NOMO-1 treated with dmso at 0.1 percent for 144 hours (cell line): ENCODE data around the gene PIK3CG.
"Not testable (repeated sequence)": the region's sequence is repeated elsewhere in the genome, so short reads cannot be mapped to it uniquely, and the experiment has no call there.

ENCODE experiments used
- DNase-seq: peaks from one replicate; lab custom pipeline; 2025; ENCODE audit not compliant: unreplicated experiment; lab: John Stamatoyannopoulos, UW

The PIK3CG gene

GRCh38 chr7:106936236-106936635 is 71.2 kb downstream of the PIK3CG start:
- DNase-seq = no peak

GRCh38 chr7:106938122-106938521 is 73.0 kb downstream of the PIK3CG start:
- DNase-seq = not testable (repeated sequence)

DNA sequence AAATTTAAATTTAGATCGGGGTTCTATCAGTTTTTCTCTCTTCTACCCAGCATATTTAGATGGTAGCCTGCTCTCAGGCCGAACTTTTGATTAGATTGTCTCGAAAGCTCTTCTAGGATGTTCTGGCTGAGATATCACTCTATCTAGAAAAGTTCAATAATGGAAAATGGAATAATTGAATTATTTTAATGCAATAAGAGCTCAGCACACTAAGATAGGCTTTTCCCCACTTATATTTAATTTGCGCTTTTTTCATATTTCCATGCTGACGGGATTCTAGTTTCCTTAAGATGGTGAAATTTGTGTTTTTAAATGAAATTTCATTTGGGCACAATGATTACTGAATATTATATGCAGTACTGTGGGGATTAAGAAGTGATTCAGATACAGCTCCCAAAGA is 73.7 kb downstream of the PIK3CG start:
- DNase-seq = no peak

- no peak for DNase-seq
Measured at GRCh38 chr7:106944035-106944665, 79.1 kb downstream of the PIK3CG start.

DNA sequence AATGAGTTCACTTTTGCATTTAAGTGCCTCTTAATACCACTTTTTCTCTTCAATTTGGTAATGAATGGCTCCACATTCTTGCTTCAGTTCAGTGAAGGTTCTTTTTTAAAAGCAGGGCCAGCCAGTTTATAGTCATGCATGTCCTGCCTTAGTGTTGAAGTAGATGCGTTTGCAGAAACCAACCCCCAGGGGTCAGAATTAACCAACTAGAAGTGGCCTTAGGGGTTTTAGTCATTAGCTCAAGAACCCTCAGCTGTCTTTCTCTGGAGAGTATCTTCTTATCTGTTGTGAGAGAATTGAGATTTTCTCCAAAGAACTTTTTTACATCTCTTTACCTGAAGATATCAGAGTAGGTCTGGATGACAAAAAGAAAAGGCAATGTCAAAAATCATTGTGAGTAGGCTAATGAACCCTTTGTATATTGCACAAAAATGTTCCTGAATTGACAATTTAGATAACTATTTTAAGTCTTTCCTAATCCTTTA is 82.2 kb downstream of the PIK3CG start:
- peak; percentile 2 for DNase-seq

DNA sequence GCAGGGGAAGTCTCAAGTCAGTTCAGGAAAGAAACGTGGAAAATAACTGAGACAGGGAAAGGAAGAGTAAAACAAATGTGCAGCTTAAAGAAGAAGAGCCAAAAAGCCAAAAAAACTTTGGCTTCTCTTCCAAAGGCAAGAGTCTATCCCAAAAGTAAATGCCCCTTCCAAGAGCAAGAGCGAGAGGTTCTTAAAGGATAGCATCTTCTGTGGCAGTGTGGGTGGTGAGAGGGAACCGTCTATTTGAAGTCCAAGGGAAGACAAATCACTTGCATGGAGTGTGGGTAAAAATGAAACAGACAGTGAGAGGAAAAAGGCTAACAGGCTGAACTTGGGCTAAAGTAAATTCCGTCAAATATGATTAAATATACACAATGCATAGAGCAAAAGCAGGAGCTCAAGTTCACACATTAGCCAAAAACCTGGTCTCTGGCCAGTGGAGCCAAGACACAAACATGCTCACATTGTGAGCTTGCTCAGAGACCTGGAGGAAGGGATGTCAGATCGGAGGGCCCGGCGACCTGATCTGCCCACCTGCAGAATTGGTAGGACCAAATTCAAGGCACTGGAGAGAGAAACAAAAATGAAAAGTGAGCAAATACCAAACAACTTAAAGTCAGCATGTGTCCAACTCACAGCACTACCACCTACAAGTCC is 87.0 kb downstream of the PIK3CG start:
- no peak for DNase-seq

GRCh38 chr7:106952658-106953231 is 87.7 kb downstream of the PIK3CG start:
- DNase-seq = no peak

- DNase-seq = no peak
Measured at GRCh38 chr7:106954840-106955239, 89.8 kb downstream of the PIK3CG start.

DNA sequence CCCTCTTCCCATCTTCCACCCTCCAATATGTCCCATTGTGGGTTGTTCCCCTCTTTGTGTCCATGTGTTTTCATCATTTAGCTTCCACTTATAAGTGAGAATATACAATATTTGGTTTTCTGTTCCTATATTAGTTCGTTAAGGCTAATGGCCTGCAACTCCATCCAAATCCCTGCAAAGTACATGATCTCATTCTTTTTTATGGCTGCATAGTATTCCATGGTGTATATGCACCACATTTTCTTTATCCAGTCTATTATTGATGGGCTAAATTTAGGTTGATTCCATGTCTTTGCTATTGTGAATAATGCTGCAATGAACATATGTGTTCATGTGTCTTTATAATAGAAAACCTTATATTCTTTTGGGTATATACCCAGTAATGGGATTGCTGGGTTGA is 90.8 kb downstream of the PIK3CG start:
- DNase-seq = not testable (repeated sequence)
